ENCODE results near the gene ZNF839. TPM values are rescaled to one million over a fixed set of nuclear protein-coding genes. Genes with fewer than 3 reads are reported as not detected.

Gene ZNF839
- polyA plus RNA-seq, 1 of the 3 experiments (the other 2 are of a cell fraction) = 15.4 TPM

DNA sequence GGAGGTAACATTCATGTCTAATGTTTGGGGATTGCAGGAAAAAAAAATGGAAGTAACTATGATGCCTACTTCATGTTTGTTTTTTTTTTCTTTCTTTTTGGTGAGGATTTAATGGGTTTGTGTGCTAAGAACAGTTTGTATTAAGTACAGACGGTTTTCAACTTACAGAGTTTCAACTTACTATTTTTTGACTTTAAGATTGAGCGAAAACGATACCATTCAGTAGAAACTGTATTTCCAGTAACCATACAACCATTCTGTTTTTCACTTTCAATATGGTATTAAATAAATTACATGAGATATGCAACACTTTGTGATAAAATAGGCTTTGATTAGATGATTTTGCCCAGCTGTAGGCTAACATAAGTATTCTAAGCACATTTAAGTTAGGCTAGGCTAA, 53.6 kb downstream of the ZNF839 start:
- H3K79me2 ChIP-seq (ENCODE audit: insufficient read depth) = peaks cover 50% of the 10 kb centered on the region
- WGBS (ENCODE audit: low lambda C conversion rate) = 96% methylated on average over 3 of the region's 3 CpGs

More for the DNA sequence above, 53.6 kb downstream of the ZNF839 start:
- Histone ChIP-seq H3F3A (replicated peaks; ENCODE audit: insufficient read depth) (no peaks in the 10 kb centered on the region), H3K4me2 (no peak overlapping the region), H3K9ac (no peak overlapping the region), H3K9me3 (no peaks in the 10 kb centered on the region), H3K36me3 (replicated peaks in 1 of 2; ENCODE audit: control insufficient read depth in 1 of 2, insufficient read depth in 2 of 2, low read length in 1 of 2) (peaks cover 0 to 12% of the 10 kb centered on the region in 2 experiments), H3K9me2 (no peaks in the 10 kb centered on the region), H3K27ac (ENCODE audit: low read depth in 2 of 2, low read length in 1 of 2) (no peak overlapping the region), H3K27me3 (ENCODE audit: insufficient read depth) (no peaks in the 10 kb centered on the region), H3K4me3 (ENCODE audit: low read depth in 2 of 2, low read length in 1 of 2) (no peak overlapping the region), H2AFZ (ENCODE audit: low read depth) (no peak overlapping the region), H4K20me1 (ENCODE audit: insufficient read depth) (no peaks in the 10 kb centered on the region), H3K4me1 (ENCODE audit: control insufficient read depth in 1 of 2, insufficient read depth in 2 of 2, low read depth in 1 of 2, low read length in 1 of 2) (no peaks in the 10 kb centered on the region; a peak in 1 of 4 replicates)
- TF ChIP-seq RAD21 (IDR thresholded peaks at IDR 0.05; ENCODE audit: low read length) (no peak), CHD2 (IDR thresholded peaks at IDR 0.05; ENCODE audit: low read length, partially characterized antibody) (no peak), MEF2A (IDR thresholded peaks at IDR 0.05; ENCODE audit: borderline replicate concordance, low read depth) (no peak), RCOR1 (IDR thresholded peaks at IDR 0.05; ENCODE audit: low read length) (no peak), IRF3 (IDR thresholded peaks at IDR 0.05; ENCODE audit: low read depth, low read length) (no peak), TEAD4 (IDR thresholded peaks at IDR 0.05; ENCODE audit: borderline replicate concordance, insufficient read depth) (no peak), GABPA (IDR thresholded peaks at IDR 0.05; ENCODE audit: low read depth) (no peak), MXI1 (IDR thresholded peaks at IDR 0.05; ENCODE audit: low read depth, low read length) (no peak), POLR2AphosphoS5 (IDR thresholded peaks at IDR 0.05; ENCODE audit: low read depth, low read length) (no peak), TAF1 (IDR thresholded peaks at IDR 0.05; ENCODE audit: borderline replicate concordance, low read depth, low read length) (no peak), NFIC (IDR thresholded peaks at IDR 0.05; ENCODE audit: borderline replicate concordance) (no peak), EZH2phosphoT487 (IDR thresholded peaks at IDR 0.05; ENCODE audit: borderline replicate concordance, low read depth) (no peak), FOXJ3 (CRISPR knock-in tag; IDR thresholded peaks at IDR 0.05) (no peak), USF2 (IDR thresholded peaks at IDR 0.05; ENCODE audit: borderline replicate concordance, low read depth, low read length) (no peak), RFX5 (IDR thresholded peaks at IDR 0.05; ENCODE audit: low read length) (no peak), FOXM1 (IDR thresholded peaks at IDR 0.05; ENCODE audit: low read depth) (no peak)
- TF ChIP-seq, protein P1, sequence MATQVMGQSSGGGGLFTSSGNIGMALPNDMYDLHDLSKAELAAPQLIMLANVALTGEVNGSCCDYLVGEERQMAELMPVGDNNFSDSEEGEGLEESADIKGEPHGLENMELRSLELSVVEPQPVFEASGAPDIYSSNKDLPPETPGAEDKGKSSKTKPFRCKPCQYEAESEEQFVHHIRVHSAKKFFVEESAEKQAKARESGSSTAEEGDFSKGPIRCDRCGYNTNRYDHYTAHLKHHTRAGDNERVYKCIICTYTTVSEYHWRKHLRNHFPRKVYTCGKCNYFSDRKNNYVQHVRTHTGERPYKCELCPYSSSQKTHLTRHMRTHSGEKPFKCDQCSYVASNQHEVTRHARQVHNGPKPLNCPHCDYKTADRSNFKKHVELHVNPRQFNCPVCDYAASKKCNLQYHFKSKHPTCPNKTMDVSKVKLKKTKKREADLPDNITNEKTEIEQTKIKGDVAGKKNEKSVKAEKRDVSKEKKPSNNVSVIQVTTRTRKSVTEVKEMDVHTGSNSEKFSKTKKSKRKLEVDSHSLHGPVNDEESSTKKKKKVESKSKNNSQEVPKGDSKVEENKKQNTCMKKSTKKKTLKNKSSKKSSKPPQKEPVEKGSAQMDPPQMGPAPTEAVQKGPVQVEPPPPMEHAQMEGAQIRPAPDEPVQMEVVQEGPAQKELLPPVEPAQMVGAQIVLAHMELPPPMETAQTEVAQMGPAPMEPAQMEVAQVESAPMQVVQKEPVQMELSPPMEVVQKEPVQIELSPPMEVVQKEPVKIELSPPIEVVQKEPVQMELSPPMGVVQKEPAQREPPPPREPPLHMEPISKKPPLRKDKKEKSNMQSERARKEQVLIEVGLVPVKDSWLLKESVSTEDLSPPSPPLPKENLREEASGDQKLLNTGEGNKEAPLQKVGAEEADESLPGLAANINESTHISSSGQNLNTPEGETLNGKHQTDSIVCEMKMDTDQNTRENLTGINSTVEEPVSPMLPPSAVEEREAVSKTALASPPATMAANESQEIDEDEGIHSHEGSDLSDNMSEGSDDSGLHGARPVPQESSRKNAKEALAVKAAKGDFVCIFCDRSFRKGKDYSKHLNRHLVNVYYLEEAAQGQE (IDR thresholded peaks at IDR 0.05; ENCODE audit: low read depth, low read length) = no peak
- TF ChIP-seq, protein P2, sequence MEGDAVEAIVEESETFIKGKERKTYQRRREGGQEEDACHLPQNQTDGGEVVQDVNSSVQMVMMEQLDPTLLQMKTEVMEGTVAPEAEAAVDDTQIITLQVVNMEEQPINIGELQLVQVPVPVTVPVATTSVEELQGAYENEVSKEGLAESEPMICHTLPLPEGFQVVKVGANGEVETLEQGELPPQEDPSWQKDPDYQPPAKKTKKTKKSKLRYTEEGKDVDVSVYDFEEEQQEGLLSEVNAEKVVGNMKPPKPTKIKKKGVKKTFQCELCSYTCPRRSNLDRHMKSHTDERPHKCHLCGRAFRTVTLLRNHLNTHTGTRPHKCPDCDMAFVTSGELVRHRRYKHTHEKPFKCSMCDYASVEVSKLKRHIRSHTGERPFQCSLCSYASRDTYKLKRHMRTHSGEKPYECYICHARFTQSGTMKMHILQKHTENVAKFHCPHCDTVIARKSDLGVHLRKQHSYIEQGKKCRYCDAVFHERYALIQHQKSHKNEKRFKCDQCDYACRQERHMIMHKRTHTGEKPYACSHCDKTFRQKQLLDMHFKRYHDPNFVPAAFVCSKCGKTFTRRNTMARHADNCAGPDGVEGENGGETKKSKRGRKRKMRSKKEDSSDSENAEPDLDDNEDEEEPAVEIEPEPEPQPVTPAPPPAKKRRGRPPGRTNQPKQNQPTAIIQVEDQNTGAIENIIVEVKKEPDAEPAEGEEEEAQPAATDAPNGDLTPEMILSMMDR (IDR thresholded peaks at IDR 0.05) = no peak
- TF ChIP-seq, protein P3, sequence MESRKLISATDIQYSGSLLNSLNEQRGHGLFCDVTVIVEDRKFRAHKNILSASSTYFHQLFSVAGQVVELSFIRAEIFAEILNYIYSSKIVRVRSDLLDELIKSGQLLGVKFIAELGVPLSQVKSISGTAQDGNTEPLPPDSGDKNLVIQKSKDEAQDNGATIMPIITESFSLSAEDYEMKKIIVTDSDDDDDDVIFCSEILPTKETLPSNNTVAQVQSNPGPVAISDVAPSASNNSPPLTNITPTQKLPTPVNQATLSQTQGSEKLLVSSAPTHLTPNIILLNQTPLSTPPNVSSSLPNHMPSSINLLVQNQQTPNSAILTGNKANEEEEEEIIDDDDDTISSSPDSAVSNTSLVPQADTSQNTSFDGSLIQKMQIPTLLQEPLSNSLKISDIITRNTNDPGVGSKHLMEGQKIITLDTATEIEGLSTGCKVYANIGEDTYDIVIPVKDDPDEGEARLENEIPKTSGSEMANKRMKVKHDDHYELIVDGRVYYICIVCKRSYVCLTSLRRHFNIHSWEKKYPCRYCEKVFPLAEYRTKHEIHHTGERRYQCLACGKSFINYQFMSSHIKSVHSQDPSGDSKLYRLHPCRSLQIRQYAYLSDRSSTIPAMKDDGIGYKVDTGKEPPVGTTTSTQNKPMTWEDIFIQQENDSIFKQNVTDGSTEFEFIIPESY (IDR thresholded peaks at IDR 0.05; ENCODE audit: borderline replicate concordance, low read depth) = no peak
- ChIA-PET CTCF (no interaction called here), POLR2A (no interaction called here)
- no peak for DNase-seq
